Stomach (tissue), 4 donors: ENCODE results near the gene CPB1.

Source experiments
- CTCF ChIP-seq, 7 experiments: fragments of 450-650 bp in 4 of 7; fragments of 200-600 bp in 3 of 7; sonication (generic) in 3 of 7; IDR thresholded peaks; one replicate each; pipeline ENCODE4 v1.5.1; 2016 to 2019; ENCODE audit warnings: antibody characterized with exemption in 7 of 7, control low read depth in 2 of 7, mild to moderate bottlenecking in 1 of 7
- POLR2A ChIP-seq, 4 donors: fragments of 450-650 bp; IDR thresholded peaks; one replicate each; pipeline ENCODE4 v1.6.1; 2016; ENCODE audit warnings: antibody characterized with exemption in 4 of 4, control low read depth in 2 of 4, mild to moderate bottlenecking in 1 of 4, moderate library complexity in 1 of 4

- no peak for TF ChIP-seq POLR2A (IDR thresholded peaks at IDR 0.05)
- no peak for TF ChIP-seq CTCF (IDR thresholded peaks at IDR 0.05)
Measured at GRCh38 chr3:148882288-148882687, 54.7 kb downstream of the CPB1 start.
